Colonic mucosa (tissue), 4 donors: ENCODE measurements around the gene CDH3. TPM values are rescaled to one million over a fixed set of nuclear protein-coding genes. Genes with fewer than 3 reads are reported as not detected.

Experiments used
- DNase-seq: peaks from one replicate; pipeline ENCODE4 v3.0.0-alpha.2; 2020
- H3K27ac ChIP-seq: fragments of 200-600 bp; one replicate; pipeline ENCODE4 v1.8.0; 2021
- H3K27me3 ChIP-seq: fragments of 200-600 bp; one replicate; pipeline ENCODE4 v1.8.0; 2021
- H3K36me3 ChIP-seq: fragments of 200-600 bp; one replicate; pipeline ENCODE4 v1.8.0; 2021
- H3K4me1 ChIP-seq: fragments of 200-600 bp; one replicate; pipeline ENCODE4 v1.8.0; 2021; ENCODE audit warnings: mild to moderate bottlenecking
- H3K4me3 ChIP-seq: fragments of 200-600 bp; one replicate; pipeline ENCODE4 v1.8.0; 2021
- H3K9ac ChIP-seq, 2 donors: one replicate each; pipeline ENCODE4 v1.7.0; 2013; ENCODE audit warnings: control low read depth in 2 of 2, low read depth in 2 of 2, low read length in 2 of 2
- H3K9me3 ChIP-seq: fragments of 200-600 bp; one replicate; pipeline ENCODE4 v1.8.0; 2021
- CTCF ChIP-seq: fragments of 200-600 bp; IDR thresholded peaks from one replicate; pipeline ENCODE4 v1.8.0; 2022; ENCODE audit warnings: antibody characterized with exemption, mild to moderate bottlenecking
- intact Hi-C: fragments of 100-400 bp; cut with DNase I; formaldehyde crosslinking; loops from one replicate; pipeline ENCODE4 v1.14.1; 2022
- total RNA-seq, 2 donors: library from RNA; stranded (reverse); fragmentation: NEBNext Ultra II Directional in 1 of 2; extraction: Animal tissue kit (Norgen Biotek cat#: 25700) in 1 of 2; gene quantifications; one replicate each; pipeline ENCODE4 v1.2.1, GENCODE V29; 2021
- donor health status: healthy.
- donor health status: DM: no; HTN: no; CAD: no.
- donor health status: DM: no; HTN: no; CAD: no.

Gene CDH3
- total RNA-seq, 2 donors from 2014 or later = 3.6 to 3.9 TPM

GRCh38 chr16:68646953-68647659, 2.0 kb downstream of the CDH3 start:
- no peak for TF ChIP-seq CTCF
- H3K27ac ChIP-seq = no peak overlapping the region
- intact Hi-C loops = no loop called here

DNA sequence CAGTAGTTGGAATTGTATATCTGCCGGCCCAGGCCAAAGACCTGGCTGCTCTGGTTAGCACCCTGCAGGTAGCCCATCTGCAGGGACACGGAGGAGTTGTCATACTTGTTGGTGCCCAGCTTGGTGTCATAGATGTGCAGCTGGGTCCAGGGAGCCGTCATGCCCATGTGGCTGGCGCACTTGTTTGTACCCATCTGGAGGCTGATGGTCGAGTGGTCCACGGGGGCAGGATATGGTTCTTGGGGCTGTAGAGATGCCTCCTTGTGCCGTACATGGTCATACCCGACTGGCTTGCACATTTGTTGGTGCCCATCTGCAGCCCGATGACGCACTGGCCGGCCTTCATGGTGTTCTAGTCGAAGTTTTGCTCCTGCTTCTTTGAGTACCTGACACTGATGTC, 6.0 kb downstream of the CDH3 start:
- Histone ChIP-seq H3K9me3 (no peaks in the 10 kb centered on the region), H3K4me1 (no peaks in the 10 kb centered on the region), H3K36me3 (no peaks in the 10 kb centered on the region), H3K4me3 (no peak overlapping the region), H3K9ac (no peak overlapping the region), H3K27ac (no peak overlapping the region), H3K27me3 (peaks cover 3% of the 10 kb centered on the region)
- no peak for DNase-seq
- intact Hi-C loops = no loop called here
- TF ChIP-seq CTCF = no peak

More at GRCh38 chr16:68646953-68647659, 2.0 kb downstream of the CDH3 start:
- no peaks in the 10 kb centered on the region for H3K36me3 ChIP-seq
- peaks cover 5% of the 10 kb centered on the region for H3K4me1 ChIP-seq
- H3K9me3 ChIP-seq = no peaks in the 10 kb centered on the region
- H3K4me3 ChIP-seq = no peak overlapping the region
- H3K27me3 ChIP-seq = peaks cover 36% of the 10 kb centered on the region
- DNase-seq = no peak
- no peak overlapping the region for H3K9ac ChIP-seq

DNA sequence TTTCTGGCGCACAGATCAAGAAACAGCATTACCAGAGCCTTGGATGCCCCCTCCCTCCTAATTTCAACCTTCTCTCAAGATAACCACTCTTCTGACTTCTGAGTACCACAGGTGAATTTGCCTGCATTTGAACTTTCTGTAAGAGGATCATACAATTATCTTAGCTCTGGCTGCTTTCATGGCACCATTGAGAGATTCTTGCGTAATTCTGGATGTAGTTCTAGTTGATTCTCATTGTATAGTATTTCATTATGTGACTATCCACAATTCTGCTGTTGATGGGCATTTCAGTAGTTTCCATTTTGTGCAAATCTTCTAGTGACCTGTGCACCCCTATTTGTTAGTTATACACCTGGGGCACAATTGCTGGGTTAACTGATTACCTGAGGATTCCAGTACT, 7.5 kb downstream of the CDH3 start:
- TF ChIP-seq CTCF = no peak
- Histone ChIP-seq H3K4me1 (no peaks in the 10 kb centered on the region), H3K27ac (no peak overlapping the region), H3K36me3 (no peaks in the 10 kb centered on the region), H3K9ac (no peak overlapping the region), H3K9me3 (no peaks in the 10 kb centered on the region), H3K4me3 (no peak overlapping the region), H3K27me3 (no peaks in the 10 kb centered on the region)
- intact Hi-C loops = no loop called here
- no peak for DNase-seq

DNA sequence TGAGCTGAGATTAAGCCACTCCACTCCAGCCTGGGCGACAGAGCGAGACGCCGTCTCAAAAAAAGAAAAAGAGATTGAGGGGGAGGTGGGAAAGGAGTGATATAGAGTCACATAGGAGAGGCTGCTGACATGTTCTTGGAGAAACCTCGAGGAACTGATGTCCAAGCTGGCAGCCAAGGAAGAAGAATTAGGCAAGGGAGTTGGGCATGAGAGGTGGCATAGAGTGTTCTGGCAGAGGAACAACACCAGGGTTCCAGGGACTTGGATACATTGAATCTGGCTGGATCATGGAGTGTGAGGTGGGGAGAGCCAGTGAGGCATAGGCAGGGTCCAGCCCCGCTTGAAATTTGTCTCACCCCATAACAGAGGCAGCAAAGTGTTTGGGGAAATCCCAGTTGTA, 10.7 kb downstream of the CDH3 start:
- H3K27me3 ChIP-seq = no peaks in the 10 kb centered on the region
- no peak for DNase-seq
- no peaks in the 10 kb centered on the region for H3K36me3 ChIP-seq
- H3K9ac ChIP-seq = no peak overlapping the region
- no peak overlapping the region for H3K4me3 ChIP-seq
- TF ChIP-seq CTCF = no peak
- H3K4me1 ChIP-seq = no peaks in the 10 kb centered on the region
- H3K9me3 ChIP-seq = no peaks in the 10 kb centered on the region
- no peak overlapping the region for H3K27ac ChIP-seq
- intact Hi-C loops = no loop called here

GRCh38 chr16:68656751-68657150, 11.6 kb downstream of the CDH3 start:
- DNase-seq = no peak
- H3K9ac ChIP-seq = no peak overlapping the region
- H3K9me3 ChIP-seq = no peaks in the 10 kb centered on the region
- H3K4me1 ChIP-seq = no peaks in the 10 kb centered on the region
- H3K4me3 ChIP-seq = no peak overlapping the region
- H3K27me3 ChIP-seq = no peaks in the 10 kb centered on the region
- no peaks in the 10 kb centered on the region for H3K36me3 ChIP-seq
- intact Hi-C loops = no loop called here
- TF ChIP-seq CTCF = no peak
- no peak overlapping the region for H3K27ac ChIP-seq
